Measurements from ENCODE around the gene SLC25A45.

The SLC25A45 gene

DNA sequence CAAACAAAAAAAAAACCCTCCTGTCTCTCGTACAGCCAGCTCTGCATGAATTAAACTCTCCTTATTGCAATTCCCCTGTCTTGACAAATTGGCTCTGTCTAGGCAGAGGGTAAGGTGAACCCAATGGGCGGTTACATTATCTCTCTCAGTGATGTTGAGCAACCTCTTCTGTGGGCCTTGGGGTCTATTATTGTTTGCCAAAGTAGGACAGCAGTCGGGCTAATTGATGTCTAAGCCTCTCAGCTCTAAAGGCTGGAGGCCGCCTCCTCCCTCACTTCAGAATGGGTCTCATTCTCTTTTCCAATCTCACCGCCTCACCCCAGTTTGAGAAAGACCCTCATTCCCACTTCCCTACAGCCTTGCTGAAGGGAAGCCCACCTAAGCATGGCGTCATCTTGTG lies 1.3 kb upstream of the SLC25A45 start:
- DNase-seq, result no peak

DNA sequence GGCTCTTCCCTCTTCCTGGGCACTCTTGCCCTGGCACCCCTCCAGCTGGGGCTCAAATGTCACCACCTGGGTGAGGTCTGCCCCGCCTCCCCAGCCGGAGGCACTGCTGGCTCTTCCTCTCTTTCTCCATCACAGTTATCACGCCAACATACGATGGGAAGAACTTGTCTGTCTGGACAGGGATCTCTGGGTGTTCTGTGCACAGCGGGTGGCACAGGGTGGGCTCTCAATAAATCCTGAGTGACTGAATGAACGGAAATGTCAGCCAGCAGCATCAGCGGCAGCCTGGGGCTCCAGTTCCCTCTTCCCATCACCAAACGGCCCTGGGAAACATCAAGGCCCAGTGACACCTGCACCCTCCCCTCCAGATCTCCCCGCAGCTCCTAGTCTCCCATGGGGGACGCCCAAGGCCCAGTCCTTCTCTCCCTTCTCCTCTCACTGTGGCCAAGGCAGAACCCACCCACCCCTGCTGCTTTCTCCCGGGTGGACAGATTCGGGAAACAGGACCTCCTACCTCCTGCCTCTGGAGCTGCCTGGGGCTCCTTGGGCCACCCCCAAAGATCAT lies 440 bp upstream of the SLC25A45 start:
- DNase-seq, result no peak

GRCh38 chr11:65381716-65382032 lies 772 bp downstream of the SLC25A45 start:
- no peak for DNase-seq

DNA sequence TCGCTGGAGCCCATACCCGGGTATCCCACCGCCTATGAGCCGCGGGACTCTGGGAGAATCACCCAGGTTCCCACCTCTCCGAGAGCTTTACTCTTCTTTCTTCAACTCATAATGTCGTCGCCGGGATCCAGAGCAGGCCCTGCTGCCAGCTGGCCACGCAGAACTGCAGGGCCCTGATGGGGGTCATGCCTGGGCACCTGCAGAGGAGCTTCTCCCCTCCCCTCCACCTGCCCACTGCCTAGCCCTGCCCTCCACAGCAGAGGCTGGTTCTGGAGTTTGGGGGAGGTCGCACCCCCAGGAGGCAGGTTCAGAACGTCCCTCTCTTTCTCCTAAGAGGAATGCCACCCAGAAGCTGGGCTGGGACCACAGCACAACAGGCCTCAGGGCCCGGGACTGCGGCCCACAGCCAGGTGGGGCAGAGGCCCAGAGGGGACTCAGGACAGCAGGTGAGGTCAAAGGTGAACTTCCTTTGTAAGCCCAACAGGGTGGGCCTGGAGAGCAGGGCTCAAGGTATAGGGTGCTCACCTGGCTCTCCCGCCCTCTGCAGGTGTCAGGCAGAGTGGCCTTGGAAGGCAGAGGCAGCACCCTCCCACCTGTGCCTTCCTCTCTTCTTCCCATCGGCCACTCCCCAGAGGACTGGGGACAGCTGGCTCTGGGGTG lies 1.9 kb downstream of the SLC25A45 start:
- no peak for DNase-seq

- DNase-seq, result no peak
These were observed 2.6 kb downstream of the SLC25A45 start for GRCh38 chr11:65379698-65380459.

DNA sequence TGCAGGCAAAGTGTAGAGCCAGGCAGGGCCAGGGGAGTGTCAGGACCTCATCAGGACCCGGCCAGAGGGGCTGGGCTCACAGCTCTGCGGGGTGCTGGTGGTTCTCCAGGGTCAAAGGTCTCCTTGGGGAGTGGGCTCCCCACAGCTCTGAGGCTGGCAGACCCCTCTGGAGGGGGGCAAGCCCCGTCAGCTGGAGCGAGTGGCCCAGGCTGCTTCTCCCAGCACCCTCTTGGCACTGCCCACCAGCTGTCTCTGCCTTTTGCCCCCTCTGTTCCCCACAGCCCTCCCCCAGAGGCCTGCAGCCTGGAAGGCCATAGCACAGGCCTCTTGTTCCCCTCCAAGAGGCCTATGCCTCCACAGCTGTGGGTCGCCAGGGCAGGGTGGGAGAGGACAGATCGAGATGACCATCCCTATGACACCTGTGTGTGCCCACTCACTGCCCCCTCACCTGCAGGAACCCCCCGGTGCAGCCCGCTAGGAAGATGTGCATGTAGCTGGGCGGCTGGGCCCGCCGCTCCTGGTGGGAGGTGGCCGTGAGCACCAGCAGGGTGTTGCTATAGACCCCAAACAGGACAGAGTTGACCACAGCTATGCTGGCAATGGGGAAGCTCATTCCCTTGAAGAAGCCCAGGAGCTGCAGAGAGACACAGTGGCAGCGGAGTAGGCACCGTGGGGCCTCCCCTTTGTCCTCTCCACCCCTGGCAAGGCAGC lies 3.4 kb downstream of the SLC25A45 start:
- no peak for DNase-seq

DNA sequence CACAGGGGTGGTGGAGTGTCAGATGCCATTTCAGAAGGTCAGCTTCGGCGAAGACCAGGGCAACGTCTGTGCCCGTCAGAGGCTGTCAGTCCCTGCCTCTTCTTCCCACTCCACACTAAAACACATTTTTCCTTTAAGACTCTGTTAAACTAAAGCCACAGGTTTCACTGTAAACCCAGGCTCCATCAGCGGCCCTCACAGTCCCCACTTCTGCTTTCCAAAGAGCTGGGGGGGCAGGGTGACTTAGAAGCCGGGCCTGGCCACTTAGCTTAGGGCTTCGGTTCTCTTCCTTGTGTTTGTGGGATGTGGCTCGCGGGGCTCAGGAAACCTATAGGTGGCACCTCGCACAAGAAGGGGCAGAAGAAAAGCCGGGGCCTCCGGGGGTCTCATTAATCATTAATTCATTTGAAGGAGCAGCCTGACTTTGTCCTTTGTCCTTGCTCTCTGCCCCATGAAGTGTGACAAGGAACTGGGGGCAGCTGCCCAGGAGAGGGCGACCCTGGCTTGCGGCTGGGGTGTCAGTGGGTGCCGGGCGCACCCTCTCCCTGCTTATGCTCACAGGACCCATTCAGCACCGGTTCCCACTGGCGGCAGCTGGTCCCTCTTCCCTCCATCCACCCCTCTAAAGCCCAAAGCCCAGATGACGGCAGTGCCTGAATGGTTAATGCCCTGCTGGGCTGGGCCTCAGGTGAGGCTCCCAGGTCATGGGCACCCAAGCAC lies 4.1 kb downstream of the SLC25A45 start:
- no peak for DNase-seq

- DNase-seq, result no peak
These were observed 4.7 kb downstream of the SLC25A45 start for GRCh38 chr11:65377777-65378176.

DNA sequence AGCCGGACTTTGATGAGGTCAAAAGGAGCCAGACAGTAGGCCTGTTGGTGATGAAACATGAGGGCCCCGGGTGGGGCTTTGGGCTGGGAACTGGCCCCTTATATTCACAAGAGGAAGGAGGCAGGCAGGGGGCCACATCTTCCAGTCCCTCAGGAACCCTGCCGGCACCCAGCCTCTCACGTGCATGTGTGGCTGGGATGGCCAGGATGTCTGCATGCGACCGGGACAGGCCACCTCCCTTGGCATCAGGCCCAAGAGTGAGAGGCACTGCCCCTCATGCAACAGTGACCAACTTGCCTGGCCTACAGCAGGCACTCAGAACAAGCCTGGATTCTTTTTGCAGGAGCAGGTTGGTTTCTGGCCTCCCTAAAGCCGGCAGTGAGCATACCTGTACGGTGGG lies 5.4 kb downstream of the SLC25A45 start:
- DNase-seq, result no peak

- DNase-seq, result no peak
These were observed 6.2 kb downstream of the SLC25A45 start for GRCh38 chr11:65376138-65376713.

DNA sequence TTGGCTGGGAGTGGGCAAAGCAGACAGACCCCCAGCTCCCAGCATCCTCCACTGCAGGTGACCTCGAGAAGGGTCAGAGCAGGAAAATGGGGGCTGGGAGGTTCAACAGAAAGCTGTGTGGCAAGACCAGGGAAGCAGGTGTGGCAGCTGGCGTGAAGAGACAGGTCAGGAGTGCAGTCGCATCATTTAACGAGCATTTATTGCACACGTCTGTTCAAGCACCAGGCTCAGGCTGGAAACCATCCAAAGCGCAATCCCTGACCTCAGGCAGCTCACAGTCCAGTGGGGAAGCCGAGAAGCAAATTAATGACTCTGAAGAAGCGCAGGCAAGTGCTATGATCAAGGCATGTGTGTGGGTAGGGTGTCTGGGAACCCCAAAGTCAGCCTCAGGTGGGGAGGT lies 7.4 kb downstream of the SLC25A45 start:
- no peak for DNase-seq

DNA sequence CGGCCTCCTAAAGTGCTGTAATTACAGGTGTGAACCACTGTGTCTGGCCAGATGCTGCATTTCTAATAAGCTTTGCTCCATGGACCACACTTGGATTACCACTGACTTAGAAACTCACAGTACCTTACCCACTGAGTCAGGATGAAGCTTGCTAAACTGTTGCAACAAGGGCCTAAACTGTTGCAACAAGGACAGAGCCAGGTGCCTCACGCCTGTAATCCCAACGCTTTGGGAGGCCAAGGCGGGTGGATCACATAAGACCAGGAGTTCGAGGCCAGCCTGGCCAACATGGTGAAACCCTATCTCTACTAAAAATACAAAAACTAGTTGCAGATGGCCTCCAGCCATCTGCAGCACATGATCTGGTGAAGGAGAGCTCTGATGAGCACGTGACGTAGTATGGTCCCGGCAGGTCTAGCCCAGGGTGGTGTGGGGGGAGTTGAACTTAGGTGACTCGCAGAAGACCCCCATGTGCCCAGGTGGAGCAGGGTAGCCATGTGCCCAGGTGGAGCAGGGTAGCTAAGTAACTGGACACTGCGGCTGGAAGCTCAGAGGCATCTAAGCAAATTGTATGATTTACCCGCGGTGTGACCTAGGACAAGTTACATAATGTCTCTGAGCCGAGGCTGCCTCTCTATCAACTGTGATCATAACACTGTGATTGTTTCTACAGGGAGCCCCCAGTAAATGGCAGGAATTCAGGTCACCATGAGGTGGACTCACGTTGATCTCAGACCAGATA lies 8.4 kb downstream of the SLC25A45 start:
- no peak for DNase-seq

DNA sequence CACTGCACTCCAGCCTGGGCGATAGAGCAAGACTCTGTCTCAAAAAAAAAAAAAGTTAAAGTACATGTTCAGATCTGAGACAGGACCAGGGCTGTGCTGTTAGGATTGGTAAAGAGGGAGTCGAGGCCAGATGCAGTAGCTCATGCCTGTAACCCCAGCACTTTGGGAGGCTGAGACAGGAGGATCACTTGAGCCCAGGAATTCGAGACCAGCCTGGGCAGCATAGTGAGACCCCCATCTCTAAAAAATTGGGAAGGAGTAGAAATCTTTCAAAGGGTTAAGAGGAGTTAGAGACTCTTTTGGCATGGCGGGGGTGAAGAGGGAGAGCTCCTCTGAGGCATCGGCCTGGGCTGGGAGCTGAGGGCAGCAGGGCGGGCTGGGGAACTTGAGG lies 11.8 kb downstream of the SLC25A45 start:
- no peak for DNase-seq

GRCh38 chr11:65366340-65366773 lies 16.1 kb downstream of the SLC25A45 start:
- peak; percentile 76 for DNase-seq

- no peak for DNase-seq
These were observed 18.7 kb downstream of the SLC25A45 start for GRCh38 chr11:65363770-65364169.

DNA sequence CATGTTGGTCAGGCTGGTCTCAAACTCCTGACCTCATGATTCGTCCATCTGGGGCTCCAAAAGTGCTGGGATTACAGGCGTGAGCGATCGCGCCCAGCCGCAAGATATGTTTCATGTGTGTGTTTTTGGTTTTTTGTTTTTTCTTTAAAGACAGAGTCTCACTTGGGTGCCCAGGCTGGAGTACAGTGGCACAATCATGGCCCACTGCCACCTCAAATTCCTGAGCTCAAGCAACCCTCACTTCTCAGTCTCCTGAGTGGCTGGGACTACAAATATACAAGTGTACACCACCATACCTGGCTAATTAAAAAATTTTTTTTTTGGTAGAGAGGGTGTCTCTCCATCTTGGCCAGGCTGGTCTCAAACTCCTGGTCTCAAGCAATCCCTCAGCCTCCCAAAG lies 19.5 kb downstream of the SLC25A45 start:
- DNase-seq, result no peak

GRCh38 chr11:65362320-65362931 lies 20.0 kb downstream of the SLC25A45 start:
- no peak for DNase-seq

- no peak for DNase-seq
These were observed 24.5 kb downstream of the SLC25A45 start for GRCh38 chr11:65357856-65358356.

DNA sequence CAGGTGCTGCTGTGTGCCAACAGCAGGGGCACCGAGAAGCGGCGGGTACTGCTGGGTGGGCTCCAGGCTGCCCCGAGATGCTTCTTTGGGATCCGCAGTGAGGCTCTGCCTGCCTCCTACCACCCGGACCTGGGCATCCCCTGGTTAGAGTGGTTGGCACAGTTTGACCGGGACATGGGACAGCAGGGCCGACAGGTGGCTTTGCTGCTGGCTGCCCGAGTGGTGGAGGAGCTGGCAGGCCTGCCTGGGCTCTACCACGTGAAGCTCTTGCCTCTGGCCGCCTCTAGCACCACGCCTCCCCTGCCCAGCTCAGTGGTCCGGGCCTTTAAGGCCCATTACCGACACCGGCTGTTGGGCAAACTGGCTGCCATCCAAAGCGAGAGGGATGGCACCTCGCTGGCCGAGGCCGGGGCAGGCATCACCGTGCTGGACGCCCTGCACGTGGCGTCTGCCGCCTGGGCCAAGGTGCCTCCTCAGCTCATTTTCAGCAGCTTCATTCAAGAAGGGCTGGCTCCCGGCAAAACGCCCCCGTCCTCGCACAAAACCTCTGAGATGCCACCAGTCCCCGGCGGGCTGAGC lies 26.0 kb downstream of the SLC25A45 start:
- DNase-seq, result no peak

DNA sequence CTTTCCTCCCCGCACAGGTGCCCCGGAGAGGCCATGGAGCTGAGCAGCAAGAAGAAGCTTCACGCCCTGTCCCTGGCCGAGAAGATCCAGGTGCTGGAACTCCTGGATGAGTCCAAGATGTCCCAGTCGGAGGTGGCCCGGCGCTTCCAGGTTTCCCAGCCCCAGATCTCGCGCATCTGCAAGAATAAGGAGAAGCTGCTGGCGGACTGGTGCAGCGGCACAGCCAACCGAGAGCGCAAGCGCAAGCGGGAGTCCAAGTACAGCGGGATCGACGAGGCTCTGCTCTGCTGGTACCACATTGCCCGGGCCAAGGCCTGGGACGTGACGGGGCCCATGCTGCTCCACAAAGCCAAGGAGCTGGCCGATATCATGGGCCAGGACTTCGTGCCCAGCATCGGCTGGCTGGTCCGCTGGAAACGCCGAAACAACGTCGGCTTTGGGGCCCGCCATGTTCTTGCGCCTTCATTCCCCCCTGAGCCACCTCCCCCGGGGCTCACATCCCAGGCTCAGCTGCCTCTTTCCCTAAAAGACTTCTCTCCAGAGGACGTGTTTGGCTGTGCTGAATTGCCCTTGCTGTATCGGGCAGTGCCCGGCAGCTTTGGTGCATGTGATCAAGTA lies 26.6 kb downstream of the SLC25A45 start:
- DNase-seq, result no peak
